HG02763 (cell line): ENCODE measurements around the gene RELT.

Experiments
- ATAC-seq: cut with Tn5 transposase; IDR thresholded peaks from one replicate; pipeline ENCODE4 v1.9.1; 2021; ENCODE audit warnings: mild to moderate bottlenecking, moderate library complexity; ENCODE audit not compliant: unreplicated experiment

Gene RELT

GRCh38 chr11:73375830-73376159 is 404 bp upstream of the RELT start:
- ATAC-seq: no peak

GRCh38 chr11:73376803-73377629 is 817 bp downstream of the RELT start:
- peak; percentile 17 for ATAC-seq

DNA sequence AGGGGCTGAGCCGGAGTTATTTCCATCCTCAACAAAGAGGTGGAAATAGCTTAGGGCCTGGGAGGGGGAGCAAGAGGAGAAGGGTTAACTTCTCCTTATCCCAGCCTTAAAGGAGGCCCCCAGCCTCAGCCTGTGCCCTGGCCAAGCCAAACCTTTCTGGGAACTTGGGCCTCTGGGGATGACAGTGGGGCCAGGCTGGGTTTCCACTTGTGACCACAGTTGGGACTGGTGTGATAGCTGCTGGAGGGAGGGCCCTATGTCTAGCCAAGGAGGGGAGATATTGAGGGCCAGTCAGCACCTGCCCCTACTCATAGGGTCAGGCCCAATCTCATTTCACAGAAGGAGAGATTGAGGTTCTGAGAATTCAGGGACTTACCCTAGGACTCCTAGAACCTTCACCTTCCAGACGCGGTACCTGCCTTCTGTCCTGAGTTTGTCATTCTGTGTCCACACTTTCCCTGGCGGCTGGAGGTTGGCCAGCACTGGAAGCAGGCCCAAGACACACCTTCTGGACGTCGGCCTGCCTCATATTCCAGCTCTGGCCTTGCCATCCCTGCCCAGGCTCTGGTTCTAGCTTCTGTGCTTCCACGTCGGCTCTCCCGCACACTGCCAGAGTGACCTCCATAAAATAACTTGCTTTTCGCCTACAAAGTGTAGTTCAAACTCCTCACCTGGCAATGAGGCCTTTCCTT is 3.1 kb downstream of the RELT start:
- no peak for ATAC-seq

GRCh38 chr11:73380331-73380730 is 4.1 kb downstream of the RELT start:
- ATAC-seq: no peak

DNA sequence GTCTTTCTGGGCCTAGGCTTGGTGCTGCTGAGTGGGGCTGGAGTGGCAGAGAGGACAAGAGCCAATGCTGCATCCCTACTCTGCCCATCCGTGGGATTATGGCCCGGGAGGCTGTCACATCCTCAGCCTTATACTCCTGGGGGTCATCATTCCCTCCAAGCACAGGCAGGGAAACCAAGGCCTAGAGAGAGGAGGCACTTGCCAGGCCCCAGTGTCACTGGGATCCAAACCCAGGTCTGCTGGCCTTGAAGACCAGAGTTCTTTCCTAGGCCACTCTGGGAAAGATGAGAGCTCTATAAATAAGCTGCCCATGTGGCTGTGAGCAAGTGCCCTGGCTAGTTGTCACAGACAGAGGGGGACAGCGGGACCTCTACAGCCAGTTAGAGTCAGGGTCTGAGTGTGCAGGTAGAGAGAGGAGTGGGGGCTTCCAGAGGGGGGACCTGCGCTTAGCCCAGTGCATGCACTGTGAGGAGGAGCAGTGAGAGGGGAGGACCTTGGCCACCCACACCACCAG is 4.8 kb downstream of the RELT start:
- ATAC-seq: no peak

- no peak for ATAC-seq
Observed at GRCh38 chr11:73381589-73381988, 5.4 kb downstream of the RELT start.

- ATAC-seq: no peak
Observed at GRCh38 chr11:73382183-73382582, 6.0 kb downstream of the RELT start.

DNA sequence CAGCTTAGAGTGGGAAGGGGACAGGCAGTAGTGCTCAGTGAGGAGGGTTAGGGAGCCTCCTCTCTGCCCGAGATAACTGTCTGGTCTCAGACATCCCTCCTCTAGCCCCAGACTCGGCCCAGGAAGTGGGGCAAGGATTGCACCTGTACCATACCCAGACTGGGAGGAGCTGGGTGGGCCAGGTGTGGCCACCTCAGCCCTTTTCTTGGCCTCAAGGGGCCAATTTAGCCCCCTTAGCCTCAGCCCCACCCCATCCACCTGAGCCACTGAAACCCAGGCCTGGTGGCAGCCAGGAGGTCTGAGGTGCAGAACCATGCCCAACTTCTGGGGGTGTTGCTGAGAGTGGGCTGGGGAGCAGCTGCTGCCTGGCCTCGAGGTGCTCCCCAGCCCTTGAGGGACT is 6.5 kb downstream of the RELT start:
- no peak for ATAC-seq

DNA sequence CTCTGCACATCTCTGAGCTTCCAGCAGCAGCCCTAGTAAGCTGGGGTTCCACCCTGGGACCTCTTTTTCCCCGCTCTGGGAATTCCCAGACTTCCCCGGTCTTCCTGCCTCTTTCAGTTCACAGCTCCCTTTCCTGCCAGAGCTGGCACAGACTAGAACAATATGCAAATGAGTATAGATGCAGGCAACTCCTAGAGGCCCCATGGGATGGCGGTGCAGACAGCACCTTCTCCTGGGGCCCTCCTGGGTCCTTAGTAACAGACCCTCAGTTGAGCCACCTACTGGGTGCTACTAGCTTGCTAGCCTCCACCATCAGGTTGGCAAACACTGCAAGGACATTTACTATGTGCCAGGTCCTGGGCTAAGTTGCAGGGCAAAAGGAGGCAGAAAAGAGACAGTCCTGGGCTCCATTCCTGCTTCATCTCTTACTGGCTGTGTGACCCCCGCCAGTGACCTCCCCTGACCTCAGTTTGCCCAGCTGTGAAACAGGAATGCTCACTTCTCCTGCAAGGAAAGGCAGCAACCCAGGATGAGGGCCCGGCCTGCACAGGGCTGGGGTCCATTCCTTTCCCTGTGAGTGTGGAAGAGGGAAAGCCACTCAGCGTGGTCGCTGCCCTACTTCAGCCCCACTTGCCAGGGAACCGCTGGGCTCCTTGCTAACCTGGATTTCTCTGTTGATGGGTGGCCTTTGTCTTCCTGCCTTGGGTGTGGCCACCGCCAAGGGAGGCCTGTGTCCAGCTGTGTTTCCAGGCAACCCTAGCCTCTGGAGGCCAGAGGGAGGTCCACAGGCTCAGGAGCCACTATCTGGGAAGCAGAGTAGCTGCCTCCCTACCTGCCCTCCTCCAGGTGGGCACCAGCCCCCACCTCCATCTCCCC is 7.3 kb downstream of the RELT start:
- ATAC-seq: no peak

GRCh38 chr11:73384125-73384441 is 7.9 kb downstream of the RELT start:
- ATAC-seq: no peak

DNA sequence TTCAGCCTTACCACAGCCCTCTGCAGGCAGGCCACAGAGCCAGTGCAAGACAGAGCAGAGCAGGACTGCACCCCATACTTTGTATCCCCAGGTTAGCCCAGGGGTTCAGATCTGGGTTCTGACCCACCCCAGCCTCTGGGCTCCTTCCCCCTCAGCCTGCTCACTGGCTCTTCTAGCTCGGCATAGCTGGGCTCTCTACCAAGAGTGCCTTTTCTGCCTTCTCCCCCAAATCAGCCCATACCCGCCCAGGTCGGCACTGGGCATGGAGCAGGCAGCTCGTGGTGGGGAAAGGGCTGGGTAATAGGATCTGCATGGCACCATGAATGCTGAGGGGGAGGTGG is 8.3 kb downstream of the RELT start:
- ATAC-seq: no peak

- peak; percentile 47 for ATAC-seq
Observed at GRCh38 chr11:73384872-73385689, 8.9 kb downstream of the RELT start.

GRCh38 chr11:73386016-73386415 is 9.8 kb downstream of the RELT start:
- ATAC-seq: no peak

- ATAC-seq: no peak
Observed at GRCh38 chr11:73386546-73386945, 10.3 kb downstream of the RELT start.

DNA sequence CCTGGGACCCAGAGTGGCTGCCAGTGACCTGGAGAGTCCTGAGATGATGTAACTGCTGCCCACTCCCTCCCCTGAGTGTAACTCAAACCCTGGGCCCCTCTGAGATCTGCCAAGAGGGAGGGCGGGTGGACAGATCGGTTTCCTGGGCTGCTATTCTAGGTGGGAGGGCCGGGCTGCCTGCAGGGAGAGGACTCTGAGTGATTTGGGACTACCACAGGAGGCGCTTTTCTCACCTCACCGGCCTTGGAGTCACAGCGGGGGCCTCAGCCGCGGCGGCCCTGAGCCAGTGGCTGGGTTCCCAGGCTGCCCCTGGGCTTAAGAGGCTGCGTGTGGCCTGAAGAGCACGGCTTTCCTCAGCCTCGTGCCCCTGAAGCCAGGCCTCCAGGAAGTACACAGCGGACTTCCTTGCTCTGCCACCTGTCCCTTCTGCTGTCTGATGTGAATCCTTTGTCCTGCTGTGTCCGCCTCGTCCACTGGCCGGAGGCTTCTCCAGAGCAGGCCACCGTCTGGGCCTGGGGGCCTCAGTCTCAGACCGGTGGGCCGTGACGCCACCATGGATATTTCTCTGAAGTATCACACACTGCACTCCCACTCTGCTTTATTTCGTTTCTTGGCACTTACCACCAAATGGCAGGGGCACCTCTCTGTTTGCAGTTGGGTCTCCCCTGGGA is 11.5 kb downstream of the RELT start:
- no peak for ATAC-seq

DNA sequence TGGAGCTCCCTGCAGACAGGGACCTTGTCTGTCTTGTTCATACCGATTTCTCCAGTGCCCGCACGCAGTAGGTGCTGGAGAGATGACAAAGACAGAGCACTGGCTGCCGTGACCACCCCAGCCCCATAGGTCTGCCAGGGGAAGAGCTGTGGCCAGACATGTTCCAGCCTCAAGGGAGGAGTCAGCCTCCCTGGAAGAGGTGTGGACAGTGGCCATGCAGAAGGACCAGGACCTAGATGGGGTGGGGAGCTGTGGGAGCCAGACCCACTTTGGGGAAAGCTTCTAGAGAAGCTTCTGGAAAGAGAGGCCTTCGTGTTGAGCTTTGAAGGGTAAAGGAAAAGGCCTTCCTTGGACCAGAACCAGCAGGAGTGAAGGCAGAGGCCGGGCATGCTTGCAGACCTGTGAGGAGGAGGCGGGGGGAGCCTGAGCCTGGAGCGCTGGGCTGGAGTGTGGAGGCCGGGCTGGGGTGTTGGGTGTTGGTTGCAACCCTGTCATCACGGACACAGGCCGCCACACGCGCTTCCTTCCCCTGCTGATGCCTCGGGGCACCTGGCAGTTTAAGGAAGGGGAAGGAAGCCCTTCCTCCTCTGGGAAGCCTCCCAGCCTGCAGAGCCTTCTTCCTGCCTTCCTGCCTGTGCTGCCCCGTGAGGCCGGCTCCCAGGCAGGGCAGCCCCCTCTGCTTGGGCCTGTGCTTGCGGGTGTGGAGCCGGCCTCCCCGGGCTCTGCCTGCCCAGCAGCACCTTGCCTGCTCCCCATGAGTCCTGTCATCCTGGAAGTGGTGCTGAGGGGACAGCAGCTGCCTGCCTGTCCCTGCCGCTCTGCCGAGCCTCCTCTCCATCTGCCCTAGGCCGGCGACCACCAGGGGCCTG is 12.3 kb downstream of the RELT start:
- no peak for ATAC-seq

DNA sequence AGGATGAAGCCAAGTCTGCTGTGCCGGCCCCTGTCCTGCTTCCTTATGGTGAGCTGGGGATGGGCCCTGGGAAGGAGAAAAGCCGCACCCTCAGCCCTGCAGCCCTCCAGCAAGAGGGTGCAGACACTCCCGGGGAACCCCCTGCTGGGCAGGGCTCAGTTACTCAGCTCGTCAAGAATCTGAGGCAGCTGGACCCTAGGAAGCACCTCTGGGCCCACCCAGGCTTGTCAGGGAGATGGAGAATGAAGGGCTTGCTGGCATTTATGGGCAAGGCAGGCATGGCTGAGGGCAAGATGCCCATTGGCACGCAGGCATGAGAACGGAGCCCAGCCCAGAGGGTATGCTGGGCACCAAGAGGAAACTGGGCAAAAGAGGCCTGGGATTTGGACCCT is 12.9 kb downstream of the RELT start:
- no peak for ATAC-seq

DNA sequence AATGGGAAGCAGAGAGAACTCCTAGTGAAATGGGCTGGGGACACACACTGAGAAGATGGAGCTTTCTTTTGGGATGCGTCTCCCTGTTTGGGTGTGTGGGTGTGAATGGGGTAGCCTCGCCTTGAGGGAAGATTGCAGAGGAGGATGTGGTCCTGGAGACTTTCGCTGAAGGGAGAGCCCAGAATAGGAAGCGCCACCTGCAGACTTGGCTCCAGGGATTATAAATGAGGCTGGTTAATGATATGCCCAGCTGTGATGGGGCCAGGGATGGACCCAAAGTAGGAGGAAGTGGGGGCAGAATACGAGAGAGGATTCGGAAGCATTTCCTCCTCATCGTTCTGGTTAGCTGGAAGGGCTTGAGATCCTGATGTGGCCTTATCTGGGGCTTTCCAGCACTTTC is 13.7 kb downstream of the RELT start:
- no peak for ATAC-seq
